Right ventricle myocardium superior (tissue), 1 donor: ENCODE data around the gene BRD1. TPM values are rescaled to one million over a fixed set of nuclear protein-coding genes. Genes with fewer than 3 reads are reported as not detected.
"Not testable (repeated sequence)": the region's sequence is repeated elsewhere in the genome, so short reads cannot be mapped to it uniquely, and the experiment has no call there.

Experiments
- ATAC-seq: fragments of 200-7000 bp; cut with Tn5 transposase; one replicate; pipeline ENCODE4 v1.9.1; 2020; ENCODE audit warnings: mild to moderate bottlenecking; ENCODE audit not compliant: poor library complexity
- DNase-seq: peaks from one replicate; pipeline ENCODE4 v3.0.0-alpha.2; 2020
- intact Hi-C: fragments of 100-400 bp; cut with DNase I; formaldehyde crosslinking; loops from one replicate; pipeline ENCODE4 v1.11.2; 2022
- total RNA-seq: library from RNA; stranded (reverse); fragmentation: NEBNext Ultra II Directional; extraction: Animal tissue kit (Norgen Biotek cat#: 25700); gene quantifications from one replicate; pipeline ENCODE4 v1.2.1, GENCODE V29; 2021
- donor health status: DM: no; HTN: yes; CAD: no; lungs with severe emphysema.

Gene BRD1
- total RNA-seq, 1 donor from 2014 or later, result 15.9 TPM

DNA sequence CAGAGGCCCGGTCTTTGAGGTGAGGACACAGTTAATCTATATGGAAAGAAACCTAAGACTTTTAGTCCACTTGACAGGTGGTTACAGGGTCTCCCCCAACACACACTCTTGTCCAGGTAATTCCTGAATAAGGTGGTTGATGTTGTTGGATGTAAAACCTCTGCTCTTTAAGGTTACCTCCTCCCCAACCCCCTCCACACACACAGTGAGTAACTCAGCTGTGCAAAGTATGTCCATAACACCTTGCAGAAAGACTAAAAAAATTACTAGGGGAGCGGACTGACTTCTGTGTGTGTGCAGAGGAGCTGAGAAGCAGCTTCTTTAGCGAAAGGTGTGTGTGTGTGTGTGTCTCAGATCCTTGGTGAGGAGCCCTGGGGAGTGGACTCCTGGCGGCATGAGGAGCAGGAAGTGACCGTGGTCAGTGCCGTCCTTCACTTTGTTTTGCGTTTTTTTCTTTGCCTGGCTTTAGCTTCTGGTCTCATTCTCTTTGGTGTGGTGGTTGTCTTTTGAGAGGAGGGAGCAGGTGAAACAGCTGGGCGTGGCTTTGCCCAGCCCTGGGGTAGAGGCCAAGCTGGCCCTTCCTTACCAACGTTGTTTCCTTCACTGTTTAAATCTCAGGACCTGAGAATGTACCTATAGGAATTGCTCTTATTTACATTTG is 27.7 kb upstream of the BRD1 start:
- DNase-seq, result no peak
- intact Hi-C loops, result no loop called here
- no peak for ATAC-seq

DNA sequence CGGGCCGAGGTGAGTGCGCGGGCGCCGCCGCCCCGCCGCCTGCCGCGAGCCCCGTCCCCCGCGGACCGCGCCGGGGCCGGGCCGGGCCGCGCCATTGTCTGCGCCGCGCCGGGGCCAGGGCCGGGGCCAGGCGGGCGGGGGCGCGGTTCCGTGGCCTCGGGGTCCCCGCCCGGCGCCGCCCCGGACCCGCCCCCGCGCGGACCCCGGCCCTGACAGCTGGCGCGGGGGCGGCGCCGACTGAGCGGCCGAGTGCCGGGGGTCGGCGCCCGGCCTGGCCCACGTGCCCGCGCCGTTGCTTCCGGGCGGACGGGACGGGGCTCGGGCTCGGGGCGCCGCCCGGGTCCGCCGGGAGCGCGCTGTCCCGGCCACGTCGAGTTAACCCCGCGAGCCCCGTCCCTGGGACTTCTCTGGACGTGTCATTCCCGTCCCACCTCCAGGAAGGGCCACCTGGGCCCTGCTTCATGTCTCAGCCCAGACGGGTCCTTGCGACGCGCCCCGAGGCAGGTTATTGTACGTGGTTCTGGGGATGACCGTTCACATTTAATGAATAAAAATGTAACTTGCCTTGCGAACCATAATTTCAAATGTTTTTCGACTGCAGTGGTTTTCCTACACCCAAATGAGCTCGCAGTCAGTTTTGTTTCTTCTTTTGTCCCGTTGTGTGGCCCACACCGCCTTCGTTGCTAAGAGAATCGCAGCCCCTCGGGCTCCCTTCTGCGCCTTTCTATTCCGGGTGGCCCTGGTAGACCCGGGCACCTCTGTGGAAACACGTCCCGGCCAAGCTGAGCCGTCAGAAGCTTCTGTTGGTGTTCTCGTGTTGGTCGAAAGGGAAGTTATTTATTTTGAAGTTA is 26.5 kb upstream of the BRD1 start:
- DNase-seq (no peak), ATAC-seq (no peak)
- intact Hi-C loops, result no loop called here

DNA sequence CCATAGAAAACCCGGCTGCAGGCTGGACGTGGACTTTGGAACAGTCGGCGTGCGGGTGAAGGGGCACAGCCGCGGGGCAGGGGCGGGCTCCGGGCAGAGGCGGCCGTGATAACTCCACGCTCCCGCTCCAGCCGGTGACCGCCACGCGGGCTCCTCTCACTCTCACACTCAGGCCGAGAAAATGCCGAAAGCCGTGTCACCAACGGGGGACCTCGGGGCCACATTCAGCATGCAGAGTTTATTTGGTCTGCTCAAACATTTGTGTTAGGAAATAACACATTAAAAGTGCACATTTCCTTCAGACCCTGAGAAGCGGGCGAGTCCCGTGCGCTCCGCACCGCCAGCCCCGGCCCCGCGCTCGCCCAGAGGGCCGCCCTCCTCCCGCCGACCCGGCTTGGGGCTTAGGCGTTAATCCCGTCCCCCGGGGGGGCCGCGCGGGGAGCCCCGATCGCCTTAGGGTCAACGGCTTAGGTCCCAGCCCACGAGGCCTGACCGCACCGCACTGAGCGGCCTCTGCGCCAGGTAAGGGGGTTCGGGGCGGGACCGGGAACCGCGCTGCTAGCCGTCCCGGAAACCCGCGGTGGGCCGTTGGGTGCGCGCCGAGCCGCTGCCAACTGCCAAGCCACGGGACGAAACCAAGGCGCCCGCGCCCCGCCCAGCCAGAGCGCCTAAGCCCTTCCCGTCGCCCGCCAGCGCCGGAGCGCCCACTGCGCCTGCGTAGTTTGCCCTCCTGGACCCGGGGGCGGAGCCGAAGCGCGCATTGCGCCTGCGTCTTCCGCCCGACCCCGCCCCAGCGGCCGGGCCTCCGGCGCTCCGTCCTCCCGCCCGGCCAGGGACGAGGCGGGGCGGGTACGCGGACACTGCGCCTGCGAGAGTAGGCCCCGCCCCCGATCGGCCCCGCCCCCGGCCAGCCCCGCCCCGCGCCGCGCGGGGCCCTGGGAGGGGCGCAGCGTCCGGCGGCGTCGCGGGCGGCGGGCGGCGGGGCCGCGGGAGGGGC is 25.5 kb upstream of the BRD1 start, which contains the start of gene ZBED4:
Gene ZBED4 (plus strand): TSS at position 947 of the 997 bp plus-strand sequence. CDS start 29,819 bp downstream, outside the sequence.
- DNase-seq, result peak; percentile 99
- intact Hi-C loops, result no loop called here
- ATAC-seq, result peak; percentile 98

GRCh38 chr22:49852568-49852897 is 24.9 kb upstream of the BRD1 start:
- intact Hi-C loops, ATAC-seq, DNase-seq: not testable (repeated sequence)

DNA sequence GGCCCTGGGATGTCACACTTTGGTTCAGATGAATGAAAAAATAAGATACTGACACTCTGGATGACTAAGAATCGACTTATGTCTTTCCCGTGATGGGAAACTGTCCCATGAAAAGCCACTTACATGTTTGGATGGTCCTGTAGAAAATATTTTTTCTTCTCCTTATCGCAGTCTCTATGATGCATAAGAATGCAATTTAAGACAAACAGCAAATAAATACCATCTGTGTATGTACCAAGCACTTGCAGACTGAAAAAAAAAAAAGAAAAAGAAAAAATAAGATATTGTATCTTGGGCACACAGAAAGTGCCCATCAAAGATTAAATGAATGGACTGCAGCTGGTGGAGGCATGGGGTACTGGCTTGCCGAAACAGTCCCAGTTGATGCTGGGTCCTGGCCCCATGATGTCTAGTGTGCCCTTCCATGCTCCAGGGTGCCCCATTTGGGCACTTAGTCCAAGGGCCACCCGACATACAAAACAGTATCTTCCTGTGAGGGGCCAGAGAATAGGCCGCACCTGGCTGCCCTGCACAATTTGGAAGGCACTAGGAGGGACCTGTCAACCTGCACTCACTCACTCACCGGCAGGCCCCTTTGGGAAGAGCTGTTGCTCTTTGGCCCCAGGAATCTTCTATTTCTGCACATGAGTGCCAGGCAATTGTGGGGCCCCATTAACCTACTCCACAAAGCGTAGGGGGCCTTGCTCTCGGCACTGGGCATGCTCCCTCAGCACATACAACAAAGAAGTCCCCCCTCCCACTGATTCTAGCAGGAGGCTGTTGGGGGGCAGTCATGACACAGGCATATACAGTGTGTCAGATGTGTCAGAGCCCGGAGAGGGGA is 23.5 kb upstream of the BRD1 start:
- intact Hi-C loops, result no loop called here
- DNase-seq, result no peak
- no peak for ATAC-seq

DNA sequence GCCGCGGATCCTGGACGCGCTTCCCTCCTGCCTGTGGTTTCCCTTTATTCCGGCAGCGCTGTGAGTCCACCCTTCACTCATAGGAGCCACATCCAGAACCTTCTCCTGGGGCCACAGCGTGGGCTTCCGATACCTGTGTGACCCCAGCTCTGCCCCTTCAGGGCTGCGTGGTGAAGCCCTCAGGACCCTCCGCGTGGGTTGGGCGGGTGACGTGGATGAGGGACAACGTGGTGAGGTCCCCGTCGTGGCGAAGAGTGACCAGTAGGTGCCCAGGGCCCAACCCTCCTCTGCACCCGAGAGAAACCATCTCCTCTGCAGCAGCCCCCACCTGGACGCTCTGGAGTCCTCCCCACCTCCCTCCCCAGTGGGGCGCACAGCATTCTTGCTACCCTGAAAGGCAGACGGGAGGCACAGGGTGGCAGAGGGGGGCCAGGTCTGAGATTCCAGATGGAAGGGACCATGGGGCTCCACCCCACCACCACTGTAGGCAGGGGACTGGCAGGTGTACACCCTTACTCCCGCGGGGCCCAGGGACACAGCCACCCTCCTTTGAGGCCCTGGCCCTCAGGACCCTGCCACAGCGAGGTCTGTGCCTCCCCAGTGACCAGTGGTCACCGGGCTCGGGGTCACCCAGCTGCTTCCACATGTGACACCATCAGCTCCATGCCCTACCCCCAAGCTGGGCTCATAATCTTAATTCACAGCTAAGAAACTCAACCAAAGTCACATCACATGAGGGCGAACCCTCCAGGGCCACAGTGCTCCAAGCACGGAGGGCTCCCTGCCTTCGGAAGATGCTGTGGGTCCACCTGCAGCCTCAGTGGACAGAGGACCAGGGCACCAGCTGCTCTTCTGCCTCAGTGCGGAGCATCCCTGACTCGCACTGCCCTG is 22.6 kb upstream of the BRD1 start:
- DNase-seq (no peak), ATAC-seq (no peak)
- intact Hi-C loops, result no loop called here

GRCh38 chr22:49849161-49850020 is 21.7 kb upstream of the BRD1 start:
- DNase-seq (no peak), ATAC-seq (no peak)
- intact Hi-C loops, result no loop called here

- ATAC-seq (no peak), DNase-seq (no peak)
- intact Hi-C loops, result no loop called here
These were observed 21.1 kb upstream of the BRD1 start for GRCh38 chr22:49848690-49849160.

DNA sequence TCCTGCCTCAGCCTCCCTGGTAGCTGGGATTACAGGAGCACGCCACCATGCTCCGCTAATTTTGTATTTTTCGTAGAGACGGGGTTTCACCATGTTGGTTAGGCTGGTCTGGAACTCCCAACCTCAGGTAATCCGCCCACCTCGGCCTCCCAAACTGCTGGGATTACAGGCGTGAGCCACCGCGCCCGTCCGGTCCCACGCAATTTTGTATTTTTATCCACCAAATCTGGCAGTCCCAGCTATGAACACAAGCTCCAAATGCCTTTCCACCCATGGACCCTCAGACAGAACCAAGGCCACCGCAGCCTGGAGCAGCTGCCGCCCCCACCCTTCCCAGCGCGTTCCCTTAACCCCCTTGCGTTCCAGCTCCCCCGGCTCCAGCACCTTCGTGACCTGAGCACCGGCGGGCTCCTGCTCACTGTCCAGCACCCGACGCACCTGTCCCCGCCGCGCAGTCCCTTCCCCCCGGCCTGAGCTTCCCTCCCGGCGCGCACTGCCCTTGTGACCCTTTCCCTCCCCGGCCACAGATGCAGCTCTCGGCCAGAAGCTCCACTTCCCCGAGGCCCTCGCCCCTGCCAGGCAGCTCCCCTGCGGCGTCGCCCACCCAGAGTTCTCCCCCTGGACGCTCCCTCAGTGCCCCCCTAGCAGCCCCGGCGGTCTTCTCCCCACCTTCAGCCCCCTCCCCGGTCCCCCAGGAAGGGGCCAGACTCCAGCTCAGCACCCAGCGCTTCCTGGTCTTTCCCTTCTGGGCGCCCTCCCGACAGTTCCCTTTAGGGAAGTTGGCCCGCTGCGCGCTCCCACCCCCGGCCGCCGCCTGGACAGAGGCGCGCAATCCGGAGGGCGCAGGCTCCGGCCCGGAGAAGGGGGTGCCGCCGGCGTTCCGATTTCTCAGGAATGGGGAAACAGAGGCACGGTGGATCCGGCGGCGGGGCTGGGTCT is 20.3 kb upstream of the BRD1 start:
- intact Hi-C loops, result no loop called here
- ATAC-seq (no peak), DNase-seq (peak; percentile 64)

DNA sequence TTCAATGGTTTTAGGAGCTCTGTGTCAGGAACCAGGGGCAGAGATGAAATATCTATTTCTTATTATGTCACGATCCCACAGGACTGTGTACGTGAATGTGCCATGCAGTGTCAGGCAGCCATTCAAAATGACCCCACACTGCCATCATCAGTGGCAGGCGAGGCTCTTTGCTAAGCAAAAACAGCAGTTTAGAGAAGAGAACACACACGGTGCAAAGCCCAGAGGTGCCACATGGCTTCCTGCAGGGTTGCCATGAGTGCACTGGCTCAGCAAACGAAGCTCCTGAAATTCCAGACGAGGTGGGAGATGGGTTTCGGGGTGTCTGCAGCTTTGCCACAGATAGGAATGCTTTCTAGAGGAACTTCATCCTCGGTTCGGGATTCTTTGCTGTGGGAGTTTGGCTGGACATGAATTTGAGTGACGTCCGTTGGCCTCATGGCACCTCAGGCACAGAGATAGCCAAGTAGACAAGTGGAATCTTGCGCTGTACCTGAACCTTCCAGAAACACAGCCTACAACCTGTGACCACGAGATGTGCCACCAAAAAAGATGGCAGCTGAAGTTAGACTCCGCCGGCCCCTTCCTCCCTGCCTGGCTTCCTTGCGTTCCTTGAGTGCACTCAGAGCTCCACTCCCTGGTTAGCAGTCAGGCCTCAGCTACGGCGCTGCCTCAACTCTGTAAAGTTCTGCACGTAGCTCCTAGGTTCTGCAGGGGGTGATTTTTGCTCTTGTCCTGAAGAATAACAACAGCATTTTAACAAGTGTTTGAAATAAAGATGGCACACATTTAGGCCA is 18.2 kb upstream of the BRD1 start:
- intact Hi-C loops, result no loop called here
- ATAC-seq (no peak), DNase-seq (no peak)

DNA sequence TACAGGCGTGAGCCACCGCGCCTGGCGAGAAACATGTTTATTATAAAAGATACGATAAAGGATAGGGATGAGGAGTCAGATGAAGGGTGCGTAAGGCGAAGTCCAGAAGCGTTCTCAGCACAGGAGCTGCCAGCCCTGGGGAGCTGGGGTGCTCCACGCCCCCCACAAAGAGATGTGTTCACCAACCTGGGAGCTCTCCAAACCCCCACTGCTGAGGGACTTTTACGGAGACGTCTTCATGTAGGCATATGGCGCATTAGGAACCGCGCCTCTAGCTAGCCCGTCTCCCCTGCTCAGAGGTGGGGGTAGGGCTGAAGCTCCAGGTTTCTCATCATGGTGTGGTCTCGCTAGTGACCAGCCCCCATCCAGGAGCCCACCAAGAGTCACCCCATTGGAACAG is 17.6 kb upstream of the BRD1 start:
- intact Hi-C loops, result no loop called here
- no peak for DNase-seq
- ATAC-seq, result no peak

DNA sequence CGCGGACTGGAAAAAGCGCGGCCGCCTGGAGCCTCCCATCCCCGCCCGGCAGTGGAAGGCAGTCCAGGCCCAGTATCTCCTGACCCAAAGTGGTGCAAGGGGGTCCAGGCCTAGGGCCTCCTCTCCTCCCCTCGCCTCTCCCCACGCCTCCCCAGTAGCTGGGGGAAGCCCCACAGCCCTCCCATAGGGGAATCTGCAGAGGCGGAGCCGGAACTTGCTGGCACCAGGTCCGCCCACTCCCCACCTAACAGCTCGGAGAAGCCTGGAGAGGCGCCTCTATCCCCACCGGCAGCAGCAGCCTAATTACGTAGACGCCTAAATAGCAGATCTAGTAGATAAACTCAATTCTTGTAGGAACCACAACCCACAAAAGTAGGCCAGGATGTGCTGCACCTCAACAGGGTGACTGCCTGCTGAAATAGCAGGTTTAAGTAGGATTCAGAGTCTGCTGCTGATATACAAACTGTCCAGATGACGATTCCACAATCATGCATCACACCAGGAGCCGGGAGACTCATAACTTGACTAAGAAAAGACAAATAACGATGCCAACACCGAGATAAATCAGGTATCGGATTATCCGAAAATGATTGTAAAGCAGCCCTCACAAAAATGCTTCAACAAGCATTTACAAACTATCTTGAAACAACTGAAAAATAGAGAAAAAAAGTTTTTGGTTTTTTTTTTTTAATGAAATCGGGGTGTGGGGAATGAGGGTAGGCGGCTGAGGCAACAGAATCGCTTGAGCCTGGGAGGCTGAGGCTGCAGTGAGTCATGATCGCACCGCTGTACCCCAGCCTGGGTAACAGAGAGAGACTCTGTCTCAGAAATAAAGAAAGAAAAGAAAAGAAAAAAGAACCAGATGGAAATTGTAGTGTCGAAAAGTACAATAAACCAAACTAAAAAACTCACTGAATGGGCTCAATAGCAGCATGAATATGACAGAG is 11.4 kb upstream of the BRD1 start:
- DNase-seq (peak; percentile 40), ATAC-seq (no peak)
- intact Hi-C loops, result no loop called here

DNA sequence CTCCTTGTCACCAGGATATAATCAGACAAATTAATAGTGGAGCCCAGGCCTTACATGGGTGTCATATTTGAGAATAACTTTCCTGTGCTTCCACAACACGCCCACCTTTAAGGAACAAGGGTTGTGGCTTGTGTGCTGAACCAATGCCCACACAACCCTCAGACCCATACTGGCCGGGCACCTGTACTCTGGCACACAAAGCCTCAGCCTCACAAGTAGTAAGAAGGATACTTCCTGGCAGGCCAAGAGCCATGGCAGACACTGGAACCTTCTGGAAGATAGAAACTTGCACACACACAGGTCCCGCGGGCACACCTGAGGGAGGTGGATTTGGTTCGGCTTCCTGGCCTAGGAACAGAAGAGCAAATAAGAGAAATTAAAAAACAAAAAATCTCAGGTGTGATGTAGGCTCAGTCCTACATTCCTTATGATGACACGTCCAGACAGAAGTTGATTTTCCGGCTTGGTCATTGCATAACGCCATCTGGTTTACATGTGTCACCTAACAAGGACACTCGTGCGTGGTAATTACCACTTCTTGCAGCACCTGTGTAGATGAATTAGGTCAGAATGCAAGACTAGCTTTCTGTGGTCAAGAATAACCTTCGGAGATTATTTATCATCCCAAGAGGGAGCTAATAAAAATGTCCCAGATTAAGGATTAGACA is 5.8 kb upstream of the BRD1 start:
- ATAC-seq, result no peak
- no peak for DNase-seq
- intact Hi-C loops, result no loop called here
